ENCODE results near the gene ATXN10.

ATXN10 gene

DNA sequence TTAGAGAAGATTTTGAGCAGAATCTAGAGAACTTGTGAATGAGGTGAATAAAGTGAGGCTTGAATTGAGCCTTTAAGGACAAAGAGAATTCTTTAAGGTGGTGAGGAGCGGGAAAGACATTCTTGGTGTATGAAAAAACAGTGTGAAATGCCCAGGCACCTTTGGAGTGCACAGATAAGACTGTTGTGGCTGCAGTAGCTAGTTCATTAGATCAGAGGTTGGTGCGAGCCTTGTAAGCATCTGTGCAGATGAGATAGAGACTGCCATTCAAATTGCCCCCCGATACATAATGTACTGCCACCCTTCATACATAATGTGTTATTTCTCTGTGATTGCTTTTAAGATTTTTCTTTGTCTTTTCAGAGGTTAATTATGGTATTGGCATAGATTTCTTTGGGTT lies 31.3 kb downstream of the ATXN10 start:
- DNase-seq: no peak
- H3K18ac ChIP-seq (ENCODE audit: low read depth in 1 of 2, low read length in 2 of 2): no peak overlapping the region
- H2BK120ac ChIP-seq (ENCODE audit: low read depth, low read length): no peak overlapping the region
- no peaks in the 10 kb centered on the region for H3K9me3 ChIP-seq (ENCODE audit: control insufficient read depth, low read length)
- no peak overlapping the region for H2BK5ac ChIP-seq (ENCODE audit: low read depth, low read length, poor library complexity, severe bottlenecking)
- H3K36me3 ChIP-seq (ENCODE audit: control insufficient read depth in 1 of 2, insufficient read depth in 2 of 2, low read depth in 1 of 2, low read length in 2 of 2): peaks cover 18 to 78% of the 10 kb centered on the region in 2 experiments
- no peaks in the 10 kb centered on the region for H3K27me3 ChIP-seq (ENCODE audit: control insufficient read depth in 1 of 2, insufficient read depth in 1 of 2, low read length in 2 of 2)
- no peak overlapping the region for H3K4me2 ChIP-seq (ENCODE audit: low read length, poor library complexity, severe bottlenecking)
- H3K4me1 ChIP-seq (ENCODE audit: control insufficient read depth, insufficient read depth, low read depth, low read length): no peaks in the 10 kb centered on the region
- no peak overlapping the region for H3K4ac ChIP-seq (ENCODE audit: low read depth in 1 of 2, low read length in 2 of 2)
- 100% methylated on average over 2 of the region's 3 CpGs for WGBS
- H3K9ac ChIP-seq (ENCODE audit: low read length): no peak overlapping the region
- H3K27ac ChIP-seq (ENCODE audit: low read length, poor library complexity, severe bottlenecking): no peak overlapping the region
- no peak overlapping the region for H2AFZ ChIP-seq (ENCODE audit: low read depth, low read length)
- no peak overlapping the region for H4K8ac ChIP-seq (ENCODE audit: low read length)
- H2BK15ac ChIP-seq (ENCODE audit: low read depth, poor library complexity, severe bottlenecking): no peak overlapping the region
- no peak overlapping the region for H3K14ac ChIP-seq (ENCODE audit: low read length in 2 of 2)
- no peak overlapping the region for H3K4me3 ChIP-seq (ENCODE audit: insufficient read depth in 1 of 2, low read depth in 1 of 2, low read length in 2 of 2)
- H3K23ac ChIP-seq (ENCODE audit: low read length in 2 of 2): no peak overlapping the region
- H3K79me1 ChIP-seq (replicated peaks; ENCODE audit: low read length, poor library complexity, severe bottlenecking): peaks cover 23% of the 10 kb centered on the region
- no peak overlapping the region for H2BK12ac ChIP-seq (ENCODE audit: low read length in 2 of 2)
- no peak overlapping the region for H2AK5ac ChIP-seq (ENCODE audit: low read length, severe bottlenecking)
- no peak overlapping the region for H4K91ac ChIP-seq (ENCODE audit: low read length)

DNA sequence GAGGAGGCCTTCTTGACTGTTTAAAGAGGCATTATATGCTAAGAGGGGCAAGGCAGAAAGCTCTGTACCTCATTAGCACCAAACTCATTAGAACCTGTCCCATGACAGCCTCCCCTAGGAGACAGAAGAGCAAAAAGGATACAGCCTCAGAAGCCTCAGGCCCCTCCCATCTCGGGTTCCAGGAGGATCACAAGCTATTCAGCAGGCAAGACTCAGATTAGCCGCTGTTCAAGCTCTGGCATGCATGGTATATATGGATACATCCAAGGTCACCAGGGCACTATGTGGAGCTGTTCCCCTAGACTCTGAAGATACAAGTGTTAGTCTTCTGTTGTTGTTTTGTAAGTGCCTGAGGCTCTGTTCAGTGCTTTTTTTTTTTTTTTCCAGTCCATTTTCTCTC lies 32.1 kb downstream of the ATXN10 start:
- Histone ChIP-seq H3K4me3 (ENCODE audit: insufficient read depth in 1 of 2, low read depth in 1 of 2, low read length in 2 of 2) (no peak overlapping the region), H3K27ac (ENCODE audit: low read length, poor library complexity, severe bottlenecking) (no peak overlapping the region), H2BK12ac (ENCODE audit: low read length in 2 of 2) (no peak overlapping the region), H3K27me3 (ENCODE audit: control insufficient read depth in 1 of 2, insufficient read depth in 1 of 2, low read length in 2 of 2) (no peaks in the 10 kb centered on the region), H2AFZ (ENCODE audit: low read depth, low read length) (no peak overlapping the region), H4K91ac (ENCODE audit: low read length) (no peak overlapping the region), H3K18ac (ENCODE audit: low read depth in 1 of 2, low read length in 2 of 2) (no peak overlapping the region), H2BK5ac (ENCODE audit: low read depth, low read length, poor library complexity, severe bottlenecking) (no peak overlapping the region), H2BK120ac (ENCODE audit: low read depth, low read length) (no peak overlapping the region), H3K4me1 (ENCODE audit: control insufficient read depth, insufficient read depth, low read depth, low read length) (peaks cover 3% of the 10 kb centered on the region), H2BK15ac (ENCODE audit: low read depth, poor library complexity, severe bottlenecking) (no peak overlapping the region), H3K9me3 (ENCODE audit: control insufficient read depth, low read length) (no peaks in the 10 kb centered on the region), H3K36me3 (ENCODE audit: control insufficient read depth in 1 of 2, insufficient read depth in 2 of 2, low read depth in 1 of 2, low read length in 2 of 2) (peaks cover 18 to 79% of the 10 kb centered on the region in 2 experiments), H2AK5ac (ENCODE audit: low read length, severe bottlenecking) (no peak overlapping the region), H4K8ac (ENCODE audit: low read length) (no peak overlapping the region), H3K4ac (ENCODE audit: low read depth in 1 of 2, low read length in 2 of 2) (no peak overlapping the region), H3K9ac (ENCODE audit: low read length) (no peak overlapping the region), H3K79me1 (replicated peaks; ENCODE audit: low read length, poor library complexity, severe bottlenecking) (peaks cover 20% of the 10 kb centered on the region), H3K14ac (ENCODE audit: low read length in 2 of 2) (no peak overlapping the region), H3K23ac (ENCODE audit: low read length in 2 of 2) (no peak overlapping the region), H3K4me2 (ENCODE audit: low read length, poor library complexity, severe bottlenecking) (no peak overlapping the region)
- 98% methylated on average over 2 of the region's 2 CpGs for WGBS
- DNase-seq: no peak

DNA sequence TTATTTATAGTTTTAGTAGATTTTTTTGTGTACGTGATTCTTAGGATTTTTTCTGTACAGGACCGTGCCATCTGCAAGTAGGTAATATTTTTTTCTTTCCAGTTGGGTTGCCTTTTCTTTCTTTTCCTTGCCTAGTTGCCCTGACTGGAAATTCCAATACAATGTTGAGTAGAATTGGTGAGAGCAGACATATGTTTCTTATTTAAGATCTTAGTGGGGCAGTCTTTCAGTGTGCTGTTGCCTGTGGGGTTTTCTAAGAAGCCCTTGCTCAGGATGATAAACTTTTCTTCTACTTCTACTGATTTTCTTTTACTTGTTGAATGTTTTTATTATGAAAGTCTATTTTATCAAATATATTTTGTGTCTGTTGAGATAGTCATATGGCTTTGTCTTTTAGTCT lies 33.0 kb downstream of the ATXN10 start:
- Histone ChIP-seq H3K4me2 (ENCODE audit: low read length, poor library complexity, severe bottlenecking) (no peak overlapping the region), H2BK120ac (ENCODE audit: low read depth, low read length) (no peak overlapping the region), H3K79me1 (replicated peaks; ENCODE audit: low read length, poor library complexity, severe bottlenecking) (peaks cover 18% of the 10 kb centered on the region), H3K14ac (ENCODE audit: low read length in 2 of 2) (no peak overlapping the region), H2AFZ (ENCODE audit: low read depth, low read length) (no peak overlapping the region), H3K27ac (ENCODE audit: low read length, poor library complexity, severe bottlenecking) (no peak overlapping the region), H3K4me1 (ENCODE audit: control insufficient read depth, insufficient read depth, low read depth, low read length) (peaks cover 8% of the 10 kb centered on the region), H4K8ac (ENCODE audit: low read length) (no peak overlapping the region), H2BK5ac (ENCODE audit: low read depth, low read length, poor library complexity, severe bottlenecking) (no peak overlapping the region), H2AK5ac (ENCODE audit: low read length, severe bottlenecking) (no peak overlapping the region), H3K18ac (ENCODE audit: low read depth in 1 of 2, low read length in 2 of 2) (no peak overlapping the region), H3K27me3 (ENCODE audit: control insufficient read depth in 1 of 2, insufficient read depth in 1 of 2, low read length in 2 of 2) (no peaks in the 10 kb centered on the region), H3K9me3 (ENCODE audit: control insufficient read depth, low read length) (no peaks in the 10 kb centered on the region), H3K4ac (ENCODE audit: low read depth in 1 of 2, low read length in 2 of 2) (no peak overlapping the region), H2BK12ac (ENCODE audit: low read length in 2 of 2) (no peak overlapping the region), H3K4me3 (ENCODE audit: insufficient read depth in 1 of 2, low read depth in 1 of 2, low read length in 2 of 2) (no peak overlapping the region), H3K9ac (ENCODE audit: low read length) (no peak overlapping the region), H2BK15ac (ENCODE audit: low read depth, poor library complexity, severe bottlenecking) (no peak overlapping the region), H3K23ac (ENCODE audit: low read length in 2 of 2) (no peak overlapping the region), H3K36me3 (ENCODE audit: control insufficient read depth in 1 of 2, insufficient read depth in 2 of 2, low read depth in 1 of 2, low read length in 2 of 2) (peaks cover 15 to 78% of the 10 kb centered on the region in 2 experiments), H4K91ac (ENCODE audit: low read length) (no peak overlapping the region)
- 92% methylated on average over 2 of the region's 2 CpGs for WGBS
- no peak for DNase-seq

DNA sequence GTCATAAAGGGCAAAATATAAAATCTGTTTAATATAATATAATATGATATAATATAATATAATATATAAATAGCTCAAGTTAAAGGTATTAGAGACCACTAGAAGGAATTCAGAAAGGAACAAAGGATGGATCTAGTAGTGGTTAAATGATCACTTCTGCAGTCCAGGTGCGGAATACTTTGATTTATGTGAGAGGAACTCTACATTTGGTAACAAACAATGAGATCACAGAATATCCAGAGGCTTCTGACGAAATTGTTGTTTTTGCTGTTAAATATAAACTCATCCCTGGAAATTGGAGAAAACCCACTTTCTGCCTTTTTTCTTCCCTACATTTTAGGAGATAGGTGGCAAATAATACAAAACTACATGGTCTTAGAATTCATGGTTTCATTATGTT lies 36.0 kb downstream of the ATXN10 start:
- Histone ChIP-seq H3K27ac (ENCODE audit: low read length, poor library complexity, severe bottlenecking) (no peak overlapping the region), H3K4ac (ENCODE audit: low read depth in 1 of 2, low read length in 2 of 2) (no peak overlapping the region), H3K4me2 (ENCODE audit: low read length, poor library complexity, severe bottlenecking) (no peak overlapping the region), H3K18ac (ENCODE audit: low read depth in 1 of 2, low read length in 2 of 2) (no peak overlapping the region), H3K4me3 (ENCODE audit: insufficient read depth in 1 of 2, low read depth in 1 of 2, low read length in 2 of 2) (no peak overlapping the region), H2AK5ac (ENCODE audit: low read length, severe bottlenecking) (no peak overlapping the region), H4K91ac (ENCODE audit: low read length) (no peak overlapping the region), H3K23ac (ENCODE audit: low read length in 2 of 2) (no peak overlapping the region), H2BK12ac (ENCODE audit: low read length in 2 of 2) (no peak overlapping the region), H3K9ac (ENCODE audit: low read length) (no peak overlapping the region), H3K14ac (ENCODE audit: low read length in 2 of 2) (no peak overlapping the region), H2AFZ (ENCODE audit: low read depth, low read length) (no peak overlapping the region), H4K8ac (ENCODE audit: low read length) (no peak overlapping the region), H3K9me3 (ENCODE audit: control insufficient read depth, low read length) (no peaks in the 10 kb centered on the region), H3K4me1 (ENCODE audit: control insufficient read depth, insufficient read depth, low read depth, low read length) (peaks cover 8% of the 10 kb centered on the region), H2BK5ac (ENCODE audit: low read depth, low read length, poor library complexity, severe bottlenecking) (no peak overlapping the region), H3K79me1 (replicated peaks; ENCODE audit: low read length, poor library complexity, severe bottlenecking) (peaks cover 18% of the 10 kb centered on the region), H2BK120ac (ENCODE audit: low read depth, low read length) (no peak overlapping the region), H2BK15ac (ENCODE audit: low read depth, poor library complexity, severe bottlenecking) (no peak overlapping the region), H3K36me3 (ENCODE audit: control insufficient read depth in 1 of 2, insufficient read depth in 2 of 2, low read depth in 1 of 2, low read length in 2 of 2) (peaks cover 13 to 69% of the 10 kb centered on the region in 2 experiments), H3K27me3 (ENCODE audit: control insufficient read depth in 1 of 2, insufficient read depth in 1 of 2, low read length in 2 of 2) (no peaks in the 10 kb centered on the region)
- 100% methylated on average over 1 of the region's 2 CpGs for WGBS
- DNase-seq: no peak
